Neutrophil (primary cell): ENCODE measurements around the gene NFIA.
A peak's percentile ranks its signal among the peaks of the same experiment; 100 is the strongest.

Experiments
- H3K27ac ChIP-seq: fragments of 200-600 bp; sonication (generic); 2 replicates; pipeline ENCODE4 v1.5.1; 2016; ENCODE audit warnings: mild to moderate bottlenecking, moderate library complexity
- H3K27me3 ChIP-seq: fragments of 200-600 bp; sonication (generic); 2 replicates; pipeline ENCODE4 v1.6.0; 2016; ENCODE audit warnings: mild to moderate bottlenecking
- H3K36me3 ChIP-seq: fragments of 200-600 bp; sonication (generic); 2 replicates; pipeline ENCODE4 v1.5.1; 2017
- H3K4me1 ChIP-seq, 2 experiments: fragments of 200-600 bp in 1 of 2; sonication (generic) in 1 of 2; 1 replicate in 1 of 2; 2 replicates in 1 of 2; pipeline versions ENCODE4 v1.5.1 to v1.6.1; 2013 to 2016; ENCODE audit warnings: low read depth in 1 of 2, low read length in 1 of 2, mild to moderate bottlenecking in 1 of 2, moderate library complexity in 1 of 2; ENCODE audit not compliant: control insufficient read depth in 1 of 2, insufficient read depth in 1 of 2
- H3K4me3 ChIP-seq, 2 experiments: fragments of 200-600 bp in 1 of 2; sonication (generic) in 1 of 2; 1 replicate in 1 of 2; 2 replicates in 1 of 2; pipeline ENCODE4 v1.5.1; 2013 to 2016; ENCODE audit warnings: low read depth in 1 of 2, low read length in 1 of 2, mild to moderate bottlenecking in 1 of 2, moderate library complexity in 1 of 2
- H3K9me3 ChIP-seq: fragments of 200-600 bp; sonication (generic); 2 replicates; pipeline ENCODE4 v1.5.1; 2016
- CTCF ChIP-seq: fragments of 200-600 bp; sonication (generic); IDR thresholded peaks from 2 replicates; pipeline ENCODE4 v1.5.1; 2016; ENCODE audit warnings: antibody characterized with exemption

The NFIA gene

GRCh38 chr1:61241973-61242381, 159.6 kb downstream of the NFIA start:
- Histone ChIP-seq H3K9me3 (no peaks in the 10 kb centered on the region), H3K4me3 (no peak overlapping the region), H3K36me3 (no peaks in the 10 kb centered on the region), H3K27me3 (no peaks in the 10 kb centered on the region), H3K4me1 (peaks cover 0 to 7% of the 10 kb centered on the region in 2 experiments), H3K27ac (no peak overlapping the region)
- TF ChIP-seq CTCF = no peak

- Histone ChIP-seq H3K36me3 (no peaks in the 10 kb centered on the region), H3K4me1 (peaks cover 9 to 23% of the 10 kb centered on the region in 2 experiments)
Observed at GRCh38 chr1:61244114-61244513, 161.8 kb downstream of the NFIA start.

GRCh38 chr1:61245696-61246400, 163.5 kb downstream of the NFIA start:
- Histone ChIP-seq H3K9me3 (no peaks in the 10 kb centered on the region), H3K27ac (no peak overlapping the region), H3K4me1 (peaks cover 9 to 23% of the 10 kb centered on the region in 2 experiments), H3K4me3 (no peak overlapping the region), H3K27me3 (no peaks in the 10 kb centered on the region), H3K36me3 (no peaks in the 10 kb centered on the region)
- no peak for TF ChIP-seq CTCF

More at GRCh38 chr1:61244114-61244513, 161.8 kb downstream of the NFIA start:
- H3K4me3 ChIP-seq = no peak overlapping the region
- TF ChIP-seq CTCF = no peak
- no peaks in the 10 kb centered on the region for H3K27me3 ChIP-seq
- no peaks in the 10 kb centered on the region for H3K9me3 ChIP-seq
- H3K27ac ChIP-seq = no peak overlapping the region

GRCh38 chr1:61247051-61247825, 164.9 kb downstream of the NFIA start:
- H3K4me1 ChIP-seq = peaks cover 9 to 16% of the 10 kb centered on the region in 2 experiments
- H3K36me3 ChIP-seq = no peaks in the 10 kb centered on the region
- H3K27ac ChIP-seq = no peak overlapping the region
- no peak overlapping the region for H3K4me3 ChIP-seq
- TF ChIP-seq CTCF = no peak
- H3K9me3 ChIP-seq = no peaks in the 10 kb centered on the region
- H3K27me3 ChIP-seq = no peaks in the 10 kb centered on the region

- no peak for TF ChIP-seq CTCF
- H3K9me3 ChIP-seq = no peaks in the 10 kb centered on the region
- H3K36me3 ChIP-seq = no peaks in the 10 kb centered on the region
- peak overlapping the region; percentile 69 for H3K27ac ChIP-seq
- H3K27me3 ChIP-seq = no peaks in the 10 kb centered on the region
- peaks cover 11 to 20% of the 10 kb centered on the region in 2 experiments for H3K4me1 ChIP-seq
- peak overlapping the region in 1 of 2 experiments; percentile 26 for H3K4me3 ChIP-seq
Observed at GRCh38 chr1:61247881-61248752, 165.8 kb downstream of the NFIA start.
